CD4-positive, alpha-beta T cell (primary cell): ENCODE measurements around the gene LAMA4. TPM values are rescaled to one million over a fixed set of nuclear protein-coding genes. Genes with fewer than 3 reads are reported as not detected.

ENCODE experiments used
- ATAC-seq: fragments of 200-7000 bp; cut with Tn5 transposase; one replicate; pipeline ENCODE4 v1.10.0; 2022; ENCODE audit warnings: mild to moderate bottlenecking; ENCODE audit not compliant: poor library complexity
- CTCF ChIA-PET: fragments of 350-600 bp; sonication (Branson Sonifier 250); formaldehyde crosslinking; loops from one replicate; lab custom pipeline; 2021; ENCODE audit warnings: antibody characterized with exemption, inconsistent platforms; lab: Charles Lee
- POLR2A ChIA-PET: fragments of 350-600 bp; sonication (Branson Sonifier 250); formaldehyde crosslinking; loops from one replicate; lab custom pipeline; 2021; ENCODE audit warnings: antibody characterized with exemption, inconsistent platforms; lab: Charles Lee
- DNase-seq, 14 experiments: peaks; one replicate each; pipeline ENCODE4 v3.0.0-alpha.2; 2013 to 2020; ENCODE audit warnings: mixed read lengths in 2 of 14
- H3K27ac ChIP-seq, 2 donors: one replicate each; pipeline versions ENCODE4 v1.5.1 to v1.7.0; 2013; ENCODE audit warnings: low read length in 2 of 2, low read depth in 1 of 2, mild to moderate bottlenecking in 1 of 2
- H3K27me3 ChIP-seq, 2 experiments: 1 replicate in 1 of 2; 2 replicates in 1 of 2; pipeline versions ENCODE4 v1.6.1 to v1.7.0; 2013; ENCODE audit warnings: low read length in 2 of 2, control low read depth in 1 of 2, mild to moderate bottlenecking in 1 of 2, moderate library complexity in 1 of 2; ENCODE audit not compliant: insufficient read depth in 2 of 2, control insufficient read depth in 1 of 2
- H3K36me3 ChIP-seq: one replicate; pipeline ENCODE4 v1.6.1; 2013; ENCODE audit warnings: low read length, control low read depth; ENCODE audit not compliant: insufficient read depth
- H3K4me1 ChIP-seq: one replicate; pipeline ENCODE4 v1.6.1; 2013; ENCODE audit warnings: low read length, control low read depth; ENCODE audit not compliant: insufficient read depth
- H3K4me3 ChIP-seq: one replicate; pipeline ENCODE4 v1.5.1; 2013; ENCODE audit warnings: mild to moderate bottlenecking, low read length, moderate library complexity
- H3K9me3 ChIP-seq, 2 experiments: 1 replicate in 1 of 2; 2 replicates in 1 of 2; pipeline versions ENCODE4 v1.6.1 to v1.7.0; 2013; ENCODE audit warnings: low read length in 2 of 2, mild to moderate bottlenecking in 2 of 2, control low read depth in 1 of 2, moderate library complexity in 1 of 2; ENCODE audit not compliant: control insufficient read depth in 1 of 2, insufficient read depth in 1 of 2
- H3K27ac Mint-ChIP-seq: one replicate; pipeline ENCODE4 v1.8.0; 2020; ENCODE audit warnings: mixed read lengths
- H3K27me3 Mint-ChIP-seq: one replicate; pipeline ENCODE4 v1.8.0; 2021; ENCODE audit warnings: mixed read lengths
- H3K36me3 Mint-ChIP-seq: one replicate; pipeline ENCODE4 v1.8.0; 2021; ENCODE audit warnings: low read depth, mixed read lengths
- H3K4me1 Mint-ChIP-seq: one replicate; pipeline ENCODE4 v1.8.0; 2021; ENCODE audit warnings: low read depth, mixed read lengths
- H3K4me3 Mint-ChIP-seq: one replicate; pipeline ENCODE4 v1.8.0; 2020; ENCODE audit warnings: mild to moderate bottlenecking, mixed read lengths
- H3K9me3 Mint-ChIP-seq: one replicate; pipeline ENCODE4 v1.8.0; 2020; ENCODE audit warnings: mixed read lengths
- CTCF ChIP-seq: fragments of 200-600 bp; IDR thresholded peaks from one replicate; pipeline ENCODE4 v1.8.0; 2022; ENCODE audit warnings: antibody characterized with exemption, mild to moderate bottlenecking
- intact Hi-C, 2 experiments: fragments of 100-400 bp; cut with DNase I in 1 of 2; cut with micrococcal nuclease in 1 of 2; formaldehyde crosslinking; loops; one replicate each; pipeline versions ENCODE4 v1.15.1 to v1.9.0; 2023 to 2025; cut with DNase I, micrococcal nuclease
- total RNA-seq, 174 experiments: library from RNA in 2 of 174; stranded (reverse) in 2 of 174; gene quantifications; one replicate each; pipeline ENCODE4 v1.2.3 and lab custom pipeline; 2021 to 2026

Gene LAMA4
- total RNA-seq, 2 experiments from 2014 or later = not detected

GRCh38 chr6:112118034-112118433, 136.3 kb downstream of the LAMA4 start:
- CTCF ChIA-PET = no interaction called here
- H3K9me3 ChIP-seq = no peaks in the 10 kb centered on the region
- ATAC-seq (no peak), DNase-seq (no peak)
- Mint-ChIP-seq H3K36me3 (no peaks in the 10 kb centered on the region), H3K4me3 (no peak overlapping the region), H3K4me1 (no peaks in the 10 kb centered on the region), H3K9me3 (no peaks in the 10 kb centered on the region), H3K27me3 (peaks cover 18% of the 10 kb centered on the region), H3K27ac (no peak overlapping the region)
- POLR2A ChIA-PET = interaction anchor here (1.1 kb wide), 1 partner anchor 31 kb away, joined by 4 read pairs; the partner anchor contains the start of genes FAM229B and TUBE1
- peaks cover 0 to 10% of the 10 kb centered on the region in 2 experiments for H3K27me3 ChIP-seq
- H3K36me3 ChIP-seq = no peaks in the 10 kb centered on the region
- TF ChIP-seq CTCF = no peak
- H3K4me3 ChIP-seq = no peak overlapping the region
- no peaks in the 10 kb centered on the region for H3K4me1 ChIP-seq
- intact Hi-C loops = no loop called here
- H3K27ac ChIP-seq = no peak overlapping the region

DNA sequence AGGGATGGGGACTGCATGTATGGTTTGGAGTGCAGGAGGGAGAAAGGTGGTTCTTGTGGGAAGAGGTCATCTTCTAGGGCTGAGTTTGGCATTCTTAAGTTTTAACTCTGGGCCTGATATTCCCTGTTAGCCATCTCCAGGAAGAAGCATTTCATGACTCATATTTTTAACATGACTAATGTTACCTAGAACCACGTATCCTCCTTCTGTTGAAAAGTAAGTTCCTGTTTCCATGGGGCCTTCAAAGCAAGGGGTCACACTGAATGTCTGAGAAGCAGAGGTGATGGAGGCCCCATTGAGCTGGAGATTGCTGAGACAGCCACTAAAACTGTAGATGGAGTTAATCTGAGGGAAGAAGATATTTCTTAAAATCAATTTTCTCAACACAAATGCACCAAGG, 136.8 kb downstream of the LAMA4 start:
- intact Hi-C loops = no loop called here
- H3K9me3 Mint-ChIP-seq = no peaks in the 10 kb centered on the region
- no peak overlapping the region for H3K4me3 ChIP-seq
- no peak overlapping the region for H3K27ac ChIP-seq
- POLR2A ChIA-PET = interaction anchor here (1.1 kb wide), 1 partner anchor 30 kb away, joined by 4 read pairs; the partner anchor contains the start of genes FAM229B and TUBE1
- no peaks in the 10 kb centered on the region for H3K36me3 ChIP-seq
- DNase-seq (peak in 1 of 14 experiments; percentile 5), ATAC-seq (no peak)
- H3K27me3 ChIP-seq = peaks cover 0 to 10% of the 10 kb centered on the region in 2 experiments
- H3K4me1 Mint-ChIP-seq = no peaks in the 10 kb centered on the region
- TF ChIP-seq CTCF = no peak
- H3K36me3 Mint-ChIP-seq = no peaks in the 10 kb centered on the region
- H3K4me3 Mint-ChIP-seq = no peak overlapping the region
- H3K27me3 Mint-ChIP-seq = peaks cover 18% of the 10 kb centered on the region
- H3K4me1 ChIP-seq = no peaks in the 10 kb centered on the region
- H3K9me3 ChIP-seq = no peaks in the 10 kb centered on the region
- H3K27ac Mint-ChIP-seq = no peak overlapping the region
- CTCF ChIA-PET = no interaction called here

DNA sequence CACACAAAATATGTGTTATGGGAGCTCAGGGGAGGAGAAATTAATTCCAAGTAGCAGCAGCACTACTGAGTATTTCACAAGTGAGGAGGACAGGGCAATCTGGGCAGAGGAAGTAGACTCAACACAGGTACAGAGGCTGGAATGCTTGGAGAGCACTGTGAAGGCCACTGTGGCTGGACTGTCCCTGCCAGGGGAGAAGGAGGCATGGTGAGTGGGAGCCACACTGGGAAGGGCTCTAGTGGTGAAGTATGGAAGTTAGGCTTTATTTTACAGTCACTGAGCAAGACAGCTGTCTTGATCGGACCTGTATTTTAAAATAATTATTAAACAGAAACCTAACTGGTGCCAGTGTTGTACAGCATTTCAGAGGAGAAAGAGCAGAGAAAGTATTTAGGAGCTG, 138.1 kb downstream of the LAMA4 start:
- POLR2A ChIA-PET = no interaction called here
- no peak for TF ChIP-seq CTCF
- Histone ChIP-seq H3K27ac (no peak overlapping the region), H3K4me3 (no peak overlapping the region), H3K4me1 (no peaks in the 10 kb centered on the region), H3K36me3 (no peaks in the 10 kb centered on the region), H3K27me3 (peaks cover 0 to 10% of the 10 kb centered on the region in 2 experiments), H3K9me3 (no peaks in the 10 kb centered on the region)
- no peaks in the 10 kb centered on the region for H3K9me3 Mint-ChIP-seq
- intact Hi-C loops = no loop called here
- H3K4me1 Mint-ChIP-seq = no peaks in the 10 kb centered on the region
- ATAC-seq (no peak), DNase-seq (no peak)
- H3K27ac Mint-ChIP-seq = no peak overlapping the region
- peaks cover 18% of the 10 kb centered on the region for H3K27me3 Mint-ChIP-seq
- CTCF ChIA-PET = no interaction called here
- no peaks in the 10 kb centered on the region for H3K36me3 Mint-ChIP-seq
- no peak overlapping the region for H3K4me3 Mint-ChIP-seq
